GM12872 (cell line): ENCODE results near the gene APBB1IP.

ENCODE experiments used
- CTCF ChIP-seq: IDR thresholded peaks from 3 replicates; pipeline ENCODE4 v1.5.1; 2011; ENCODE audit warnings: low read depth, mild to moderate bottlenecking, low read length, moderate library complexity; ENCODE audit not compliant: insufficient read depth

Gene APBB1IP

GRCh38 chr10:26436848-26437247, 1.3 kb upstream of the APBB1IP start:
- TF ChIP-seq CTCF: no peak

- no peak for TF ChIP-seq CTCF
Observed at GRCh38 chr10:26438534-26439341, 597 bp downstream of the APBB1IP start.

GRCh38 chr10:26439406-26440087, 1.4 kb downstream of the APBB1IP start:
- TF ChIP-seq CTCF: no peak

- TF ChIP-seq CTCF: no peak
Observed at GRCh38 chr10:26440088-26440470, 1.9 kb downstream of the APBB1IP start.

GRCh38 chr10:26441491-26442214, 3.5 kb downstream of the APBB1IP start:
- no peak for TF ChIP-seq CTCF

GRCh38 chr10:26445411-26446031, 7.4 kb downstream of the APBB1IP start:
- no peak for TF ChIP-seq CTCF

GRCh38 chr10:26446258-26446657, 8.1 kb downstream of the APBB1IP start:
- TF ChIP-seq CTCF: no peak
